IPS DF 4.7 (cell line): ENCODE data around the gene LKAAEAR1.

ENCODE experiments used
- DNase-seq: peaks from one replicate; pipeline ENCODE4 v3.0.0-alpha.2; 2013; ENCODE audit warnings: low spot score; ENCODE audit errors: extremely low read depth

LKAAEAR1 gene

DNA sequence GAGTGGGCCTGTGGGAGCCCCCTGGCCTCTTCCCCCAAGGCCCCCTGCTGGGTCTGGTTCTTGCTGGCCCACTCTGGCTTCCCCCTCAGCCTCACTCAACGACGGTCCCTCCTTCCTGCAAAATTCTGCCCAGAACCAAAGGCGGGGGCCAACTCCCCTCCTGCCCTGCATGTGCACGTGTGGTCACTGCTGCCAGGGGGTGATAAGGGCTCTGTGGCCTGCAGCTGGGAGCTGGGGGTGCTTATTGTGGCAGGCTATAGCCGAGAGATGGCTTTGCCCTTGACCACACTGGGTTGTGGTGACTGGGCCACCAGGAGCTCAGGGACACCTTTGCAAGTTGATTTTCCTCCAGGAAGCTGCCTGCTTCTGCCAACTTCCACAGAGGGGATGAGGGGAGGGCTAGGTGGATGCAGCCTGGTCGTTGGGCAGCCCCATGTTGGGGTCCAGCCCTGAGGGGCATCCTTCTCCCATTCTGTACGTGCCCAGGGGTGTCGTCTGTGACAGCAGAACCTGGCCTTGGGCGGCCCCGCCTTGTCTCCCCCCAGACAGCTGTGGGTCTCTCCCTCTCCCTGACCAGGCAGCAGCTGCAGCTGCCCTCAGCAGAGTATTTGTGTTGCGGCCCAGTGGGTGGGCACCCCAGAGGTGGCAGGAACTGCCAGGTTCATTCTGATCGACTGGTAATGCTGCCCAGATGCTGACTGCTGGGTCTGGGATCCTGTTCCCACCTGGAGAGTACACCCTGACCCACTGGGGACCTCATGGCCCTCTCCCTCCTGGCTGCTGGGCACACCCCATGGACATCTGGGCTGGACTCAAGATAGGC, 15.6 kb downstream of the LKAAEAR1 start:
- no peak for DNase-seq

- no peak for DNase-seq
These were observed 16.4 kb downstream of the LKAAEAR1 start for GRCh38 chr20:64067733-64068307.

- DNase-seq = no peak
These were observed 17.1 kb downstream of the LKAAEAR1 start for GRCh38 chr20:64067005-64067632.

GRCh38 chr20:64065974-64066343, 18.2 kb downstream of the LKAAEAR1 start:
- no peak for DNase-seq

DNA sequence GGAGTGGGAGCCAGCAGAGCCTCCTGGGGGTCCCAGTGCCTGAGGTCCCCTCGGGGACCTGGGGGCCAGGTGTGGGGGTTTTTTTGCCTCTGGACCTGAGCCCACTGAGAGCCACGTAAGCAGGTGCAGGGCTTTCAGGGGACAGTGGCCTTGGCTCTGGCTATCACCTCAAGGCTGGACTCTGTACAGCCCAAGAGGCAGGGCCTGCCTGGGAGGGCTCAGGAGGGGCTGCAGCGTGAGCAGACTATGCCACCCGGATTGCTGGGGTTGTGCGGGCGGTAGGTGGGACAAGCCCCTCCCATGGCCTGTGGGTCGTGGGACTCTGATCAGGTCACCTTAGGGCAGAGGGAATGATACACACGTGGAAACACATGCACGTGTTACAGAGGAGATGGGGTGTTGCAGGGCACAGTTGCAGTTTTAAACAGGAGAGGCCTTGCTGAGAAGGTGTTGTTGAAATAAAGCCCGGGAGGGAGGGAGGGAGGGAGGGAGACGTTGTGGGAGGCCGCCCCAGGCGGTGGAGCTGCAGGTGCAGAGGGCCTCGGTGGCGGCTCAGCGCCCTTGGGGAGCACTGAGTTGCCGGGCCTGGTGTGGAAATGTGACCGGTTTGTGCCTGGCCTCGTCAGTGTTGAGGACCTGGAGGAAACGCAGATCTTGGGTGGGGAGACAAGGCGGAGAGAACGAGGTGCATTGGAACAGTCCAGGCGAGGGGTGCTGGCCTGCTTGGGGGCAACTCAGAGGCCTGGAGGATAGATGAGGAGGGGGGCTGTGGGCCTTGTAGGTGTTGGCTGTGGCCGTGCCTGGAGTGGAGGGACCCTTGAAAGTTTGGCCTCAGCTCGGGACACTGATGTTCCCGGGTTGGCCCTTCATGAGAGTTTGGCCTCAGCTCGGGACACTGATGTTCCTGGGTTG, 18.9 kb downstream of the LKAAEAR1 start:
- DNase-seq = no peak

DNA sequence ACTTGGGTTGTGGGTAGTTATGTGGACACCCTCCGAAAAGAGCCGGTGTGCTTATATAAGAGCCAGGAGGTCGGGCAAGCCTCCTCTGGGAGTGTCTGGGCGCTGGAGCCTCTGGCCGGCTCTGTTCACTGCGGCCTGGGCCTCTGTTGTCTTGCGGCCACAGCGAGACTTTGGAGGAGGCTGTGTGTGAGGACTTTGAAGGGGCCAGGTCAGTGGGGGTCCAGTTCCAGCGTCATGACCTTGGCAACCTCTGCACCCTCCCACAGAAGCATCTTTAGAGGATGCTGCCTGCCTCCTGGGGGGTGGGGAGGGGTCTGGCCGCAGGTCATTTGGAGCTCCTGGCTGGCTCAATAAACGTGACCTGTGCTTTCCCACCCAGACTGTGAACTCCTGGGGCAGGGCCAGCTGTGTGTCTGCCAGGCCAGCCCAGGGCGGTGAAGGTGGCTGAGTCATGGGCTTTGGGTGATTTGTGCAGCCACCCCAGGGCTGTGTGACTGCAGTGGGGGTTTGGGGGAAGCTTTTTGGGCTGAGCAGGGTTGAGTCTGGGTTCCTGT, 20.0 kb downstream of the LKAAEAR1 start:
- no peak for DNase-seq

- DNase-seq = no peak
These were observed 20.6 kb downstream of the LKAAEAR1 start for GRCh38 chr20:64063389-64064144.

DNA sequence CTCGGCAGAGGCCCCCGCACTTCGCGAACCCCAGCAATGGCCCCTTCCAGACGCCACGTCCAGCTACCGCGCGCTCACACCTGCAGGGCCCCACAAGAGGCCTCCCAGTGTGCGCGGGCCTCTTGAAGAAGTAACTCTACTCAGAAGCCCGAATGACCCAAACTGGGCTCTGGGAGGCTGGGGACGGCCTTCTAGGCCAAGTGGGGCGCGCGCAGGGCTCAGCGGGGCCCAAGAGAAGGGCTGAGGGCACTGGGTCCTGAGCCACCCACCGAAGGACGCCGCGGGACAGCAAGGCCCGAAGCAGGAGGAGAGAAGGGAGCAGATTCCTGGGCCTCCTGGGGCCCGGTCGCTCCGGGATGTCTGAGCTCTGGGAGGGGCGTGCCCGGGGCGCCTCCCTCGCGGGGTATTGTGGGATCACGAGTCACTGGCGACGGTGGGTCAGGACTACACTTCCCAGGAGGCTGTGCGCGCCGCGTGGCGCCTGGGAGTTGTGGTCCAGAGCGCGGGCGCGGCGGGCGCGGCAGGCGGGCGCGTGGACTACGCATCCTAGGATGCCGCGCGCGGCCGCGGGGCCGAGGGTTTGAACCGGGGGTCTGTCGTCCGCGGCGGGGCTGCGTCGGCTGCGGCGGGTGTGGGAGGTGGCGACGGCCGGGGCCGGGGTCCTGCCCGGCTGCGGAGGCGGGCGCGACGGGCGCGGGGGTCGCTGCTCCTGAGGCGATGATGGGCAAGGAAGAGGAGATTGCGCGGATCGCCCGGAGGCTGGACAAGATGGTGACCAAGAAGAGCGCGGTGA, 21.4 kb downstream of the LKAAEAR1 start, which contains the start of gene TCEA2:
Gene TCEA2 (plus strand): TSS at position 603 of the 793 bp plus-strand sequence. CDS start 115 bp downstream, at position 718.
- no peak for DNase-seq

DNA sequence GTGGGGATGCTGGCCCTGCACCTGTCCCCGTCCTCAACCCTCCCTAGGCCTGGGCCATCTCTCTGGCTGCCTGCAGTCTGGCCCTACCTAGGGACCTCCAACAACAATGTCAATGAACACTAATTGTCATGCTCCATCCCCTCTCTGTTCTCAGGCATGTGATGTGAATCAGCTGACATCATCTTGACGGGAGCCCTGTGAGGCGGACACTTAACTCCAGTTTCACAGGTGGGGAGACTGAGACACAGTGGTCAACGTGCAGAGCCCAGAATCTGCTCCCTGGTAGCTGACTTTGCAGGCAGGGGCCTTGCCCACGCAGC, 22.0 kb downstream of the LKAAEAR1 start:
- DNase-seq = no peak

GRCh38 chr20:64058536-64058935, 25.7 kb downstream of the LKAAEAR1 start:
- DNase-seq = no peak

DNA sequence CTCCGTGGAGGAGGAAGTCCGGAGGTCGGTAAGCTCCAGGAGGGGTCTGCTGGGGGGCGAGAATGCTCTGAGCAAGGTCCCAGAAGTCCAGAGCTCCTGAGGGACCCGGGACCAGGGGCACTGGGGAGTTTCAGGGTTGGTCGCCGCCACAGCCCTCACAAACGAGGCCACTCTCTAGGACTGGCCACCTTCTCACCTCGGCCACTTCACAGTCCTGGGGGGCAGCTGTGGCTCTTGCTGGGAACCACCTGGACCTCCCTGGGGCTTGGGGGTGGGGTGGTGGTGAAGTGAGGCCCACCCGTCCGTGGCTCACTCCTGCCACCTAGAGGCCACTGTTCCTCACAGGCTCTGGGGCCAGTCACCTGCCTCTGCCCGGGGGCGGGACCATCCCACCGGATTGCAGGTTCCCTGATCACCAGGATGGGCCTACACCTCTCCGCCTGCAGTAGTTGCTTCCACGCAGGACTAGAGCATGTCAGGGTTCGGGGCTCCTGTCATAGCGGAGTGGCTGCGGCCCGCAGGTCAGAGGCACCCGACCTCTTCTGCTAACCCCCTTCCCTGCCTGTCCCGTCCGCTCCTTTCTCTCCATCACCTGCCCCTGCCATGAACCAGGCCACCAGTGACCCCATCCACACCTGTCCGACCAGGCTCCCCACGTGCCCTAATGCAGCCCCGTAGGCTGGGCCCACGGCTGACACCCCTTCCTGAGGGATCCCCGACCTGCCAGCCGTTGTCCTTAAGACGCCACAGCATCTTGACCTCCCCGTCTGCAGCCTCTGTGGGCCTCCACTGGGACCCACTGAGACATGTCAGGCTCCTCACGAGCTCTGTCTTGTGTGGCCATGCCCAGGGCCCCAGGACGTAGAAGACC, 26.3 kb downstream of the LKAAEAR1 start:
- no peak for DNase-seq

DNA sequence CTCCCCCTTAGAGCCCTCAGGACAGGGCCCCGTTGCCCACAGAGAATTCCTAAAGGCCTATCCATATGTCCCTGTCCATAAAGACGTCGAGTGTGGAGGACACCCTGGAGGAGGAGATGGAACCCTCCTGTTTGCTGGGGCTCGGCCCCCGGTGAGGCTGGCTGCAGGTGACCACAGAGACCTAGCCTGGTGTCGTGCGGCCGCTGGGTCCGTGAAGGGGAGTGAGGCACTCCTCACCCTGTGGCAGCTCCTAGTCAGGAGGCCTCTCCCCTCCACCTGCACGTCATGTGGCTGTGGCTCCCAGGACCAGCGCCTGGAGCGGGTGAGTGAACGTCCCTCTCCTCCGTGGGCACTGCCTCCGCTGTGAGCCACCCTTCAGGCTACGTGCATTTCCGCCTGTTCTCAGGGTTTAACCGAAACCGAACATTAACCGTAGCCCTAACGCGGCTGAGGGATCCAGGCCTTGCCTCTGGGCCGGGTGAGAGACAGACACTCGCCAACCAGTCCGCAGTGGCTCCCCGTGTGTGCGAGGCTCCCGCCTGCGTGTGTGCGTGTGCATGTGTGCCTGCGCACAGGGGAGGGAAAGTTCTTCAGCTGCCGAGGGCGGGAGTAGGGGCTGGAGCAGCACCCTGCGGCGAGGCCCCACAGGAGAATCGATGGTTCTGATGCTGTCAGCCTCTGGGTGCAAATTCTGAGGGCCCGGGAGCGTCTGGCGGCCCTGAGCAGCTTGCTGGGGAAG, 27.1 kb downstream of the LKAAEAR1 start:
- no peak for DNase-seq

DNA sequence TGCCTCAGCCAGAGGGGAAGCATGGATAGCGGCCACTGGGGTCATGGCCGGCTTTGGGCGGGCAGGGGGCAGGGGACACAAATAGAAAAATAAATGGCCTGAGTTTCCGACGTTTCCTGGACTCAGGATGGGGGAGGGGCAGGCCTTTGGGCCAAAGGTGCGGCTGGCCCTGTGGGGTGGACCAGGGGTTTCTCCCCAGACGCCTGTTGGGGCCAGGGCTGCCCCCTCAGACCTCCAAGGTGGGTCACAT, 27.6 kb downstream of the LKAAEAR1 start:
- DNase-seq = no peak

- no peak for DNase-seq
These were observed 28.1 kb downstream of the LKAAEAR1 start for GRCh38 chr20:64055893-64056638.

DNA sequence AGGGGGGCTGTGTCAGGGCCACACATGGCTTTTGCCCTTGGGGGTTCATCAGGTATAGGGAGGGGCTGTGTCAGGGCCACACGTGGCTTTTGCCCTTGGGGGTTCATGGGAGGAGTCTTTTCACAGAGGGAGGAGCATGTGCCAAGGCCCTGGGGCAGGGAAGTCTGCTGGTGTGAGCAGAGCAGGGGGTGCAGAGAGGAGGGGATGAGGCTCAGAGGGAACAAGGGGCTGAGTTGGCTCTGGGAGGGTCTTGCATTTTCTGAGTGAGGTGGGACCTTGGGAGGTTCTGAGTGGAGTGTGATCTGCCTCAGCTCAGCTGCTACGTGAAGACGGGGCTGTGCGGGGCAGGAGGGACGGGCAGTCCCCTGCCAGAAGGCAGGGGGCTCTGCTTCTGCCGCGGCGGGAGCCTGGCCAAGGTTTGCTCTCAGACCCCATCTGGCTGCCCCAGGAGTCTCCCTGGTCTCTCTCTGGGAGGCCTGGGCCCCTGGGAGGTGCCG, 28.8 kb downstream of the LKAAEAR1 start:
- no peak for DNase-seq

- DNase-seq = no peak
These were observed 30.1 kb downstream of the LKAAEAR1 start for GRCh38 chr20:64053841-64054661.
